IgD-negative memory B cell (primary cell): Measurements from ENCODE around the gene MIPOL1. TPM values are rescaled to one million over a fixed set of nuclear protein-coding genes. Genes with fewer than 3 reads are reported as not detected.
A peak's percentile ranks its signal among the peaks of the same experiment; 100 is the strongest.
"Not testable (repeated sequence)": the region's sequence is repeated elsewhere in the genome, so short reads cannot be mapped to it uniquely, and the experiment has no call there.

Source experiments
- H3K27ac Mint-ChIP-seq, 3 donors: one replicate each; pipeline ENCODE4 v1.8.0; 2020 to 2022; ENCODE audit warnings: mild to moderate bottlenecking in 3 of 3, mixed read lengths in 3 of 3, moderate library complexity in 1 of 3
- H3K27me3 Mint-ChIP-seq: one replicate; pipeline ENCODE4 v1.8.0; 2021; ENCODE audit warnings: mixed read lengths
- H3K36me3 Mint-ChIP-seq: one replicate; pipeline ENCODE4 v1.8.0; 2020; ENCODE audit warnings: mild to moderate bottlenecking, mixed read lengths
- H3K4me1 Mint-ChIP-seq, 3 donors: one replicate each; pipeline ENCODE4 v1.8.0; 2020 to 2022; ENCODE audit warnings: mixed read lengths in 3 of 3, mild to moderate bottlenecking in 1 of 3
- H3K4me3 Mint-ChIP-seq, 4 donors: one replicate each; pipeline ENCODE4 v1.8.0; 2020 to 2022; ENCODE audit warnings: mild to moderate bottlenecking in 4 of 4, mixed read lengths in 4 of 4, moderate library complexity in 3 of 4
- H3K9me3 Mint-ChIP-seq, 3 donors: one replicate each; pipeline ENCODE4 v1.8.0; 2020 to 2021; ENCODE audit warnings: mixed read lengths in 3 of 3, mild to moderate bottlenecking in 1 of 3
- polyA plus RNA-seq: library from polyadenylated mRNA; unstranded; fragments of 300-500 nt; fragmentation: Illumina TruSeq; gene quantifications from one replicate; pipeline ENCODE4 v1.2.3, GENCODE V29; 2021

Gene MIPOL1
- polyA plus RNA-seq, 1 donor from 2014 or later, result not detected

DNA sequence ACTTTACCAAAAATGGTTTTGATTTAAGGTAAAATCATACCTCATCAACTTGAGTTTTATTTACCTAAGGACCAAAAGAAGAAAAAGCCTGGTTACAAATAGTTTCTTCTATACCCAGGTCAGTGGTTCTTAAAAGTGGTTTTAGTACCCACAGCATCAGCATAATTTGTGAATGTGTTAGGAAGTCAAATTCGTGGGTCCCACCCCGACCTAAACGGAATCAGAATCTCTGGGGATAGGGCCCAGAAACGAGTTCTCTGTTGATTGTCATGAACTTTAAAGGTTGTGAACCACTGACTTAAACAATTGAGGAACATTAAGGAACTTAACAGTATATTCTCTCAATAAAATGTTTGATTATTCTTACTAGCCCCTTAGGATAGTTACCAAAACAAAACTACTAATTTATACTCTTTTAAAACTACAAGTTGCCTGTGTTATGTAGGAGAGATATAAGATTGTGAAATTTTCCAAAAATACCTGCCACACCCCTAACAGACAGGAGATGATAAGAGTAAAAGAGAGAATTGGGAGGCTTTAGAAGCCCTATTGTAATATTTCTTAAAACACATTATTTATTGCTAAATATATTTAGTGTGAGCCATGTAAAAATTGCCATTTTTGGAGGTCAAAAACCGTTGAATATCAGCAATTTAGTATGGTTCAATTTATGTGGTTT, 24.7 kb upstream of the MIPOL1 start:
- Mint-ChIP-seq H3K27ac (no peak overlapping the region), H3K4me3 (no peak overlapping the region), H3K4me1 (peaks cover 0 to 1% (median 0%) of the 10 kb centered on the region in 3 donors), H3K9me3 (peaks cover 2 to 12% (median 6%) of the 10 kb centered on the region in 3 donors), H3K36me3 (no peaks in the 10 kb centered on the region), H3K27me3 (peaks cover 2% of the 10 kb centered on the region)

DNA sequence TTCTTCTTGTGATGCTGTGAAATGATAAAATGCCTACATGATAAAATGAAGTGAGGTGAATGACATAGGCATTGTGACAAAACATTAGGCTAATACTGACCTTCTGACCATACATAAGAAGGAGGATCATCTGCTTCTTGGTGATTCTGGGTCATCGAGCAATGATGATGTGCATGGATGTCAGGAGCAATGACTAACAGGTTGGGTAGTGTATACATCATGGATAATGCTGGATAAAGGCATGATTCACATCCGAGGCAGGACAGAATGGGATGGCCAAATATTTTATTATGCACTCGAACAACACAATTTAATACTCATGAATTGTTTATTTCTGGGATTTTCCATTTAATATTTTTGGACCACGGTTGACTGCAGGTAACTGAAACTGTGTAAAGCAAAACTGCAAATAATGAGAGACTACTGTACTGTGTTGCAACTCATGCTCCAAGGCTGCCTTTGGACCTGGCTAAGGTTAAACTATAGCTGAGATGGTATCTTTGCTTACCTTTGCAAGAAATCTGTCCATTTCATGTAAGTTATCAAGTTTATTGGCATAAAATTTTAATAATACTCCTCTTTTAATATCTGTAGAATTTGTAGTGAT, 17.7 kb upstream of the MIPOL1 start:
- peaks cover 6 to 23% (median 7%) of the 10 kb centered on the region in 3 donors for H3K9me3 Mint-ChIP-seq
- no peaks in the 10 kb centered on the region for H3K36me3 Mint-ChIP-seq
- peaks cover 0 to 2% (median 0%) of the 10 kb centered on the region in 3 donors for H3K4me1 Mint-ChIP-seq

GRCh38 chr14:37180886-37181285, 16.9 kb upstream of the MIPOL1 start:
- H3K4me1 Mint-ChIP-seq, H3K36me3 Mint-ChIP-seq, H3K4me3 Mint-ChIP-seq, H3K27ac Mint-ChIP-seq, H3K27me3 Mint-ChIP-seq: not testable (repeated sequence)
- peaks cover 6 to 23% (median 7%) of the 10 kb centered on the region in 3 donors for H3K9me3 Mint-ChIP-seq

More for the DNA sequence above, 17.7 kb upstream of the MIPOL1 start:
- H3K27ac Mint-ChIP-seq, result no peak overlapping the region
- no peak overlapping the region for H3K4me3 Mint-ChIP-seq
- H3K27me3 Mint-ChIP-seq, result no peaks in the 10 kb centered on the region

GRCh38 chr14:37181441-37181840, 16.3 kb upstream of the MIPOL1 start:
- Mint-ChIP-seq H3K27ac (no peak overlapping the region), H3K4me1 (peaks cover 0 to 2% (median 0%) of the 10 kb centered on the region in 3 donors), H3K27me3 (no peaks in the 10 kb centered on the region), H3K36me3 (no peaks in the 10 kb centered on the region), H3K9me3 (peaks cover 6 to 23% (median 7%) of the 10 kb centered on the region in 3 donors), H3K4me3 (peak overlapping the region in 1 of 4 donors; percentile 17)

DNA sequence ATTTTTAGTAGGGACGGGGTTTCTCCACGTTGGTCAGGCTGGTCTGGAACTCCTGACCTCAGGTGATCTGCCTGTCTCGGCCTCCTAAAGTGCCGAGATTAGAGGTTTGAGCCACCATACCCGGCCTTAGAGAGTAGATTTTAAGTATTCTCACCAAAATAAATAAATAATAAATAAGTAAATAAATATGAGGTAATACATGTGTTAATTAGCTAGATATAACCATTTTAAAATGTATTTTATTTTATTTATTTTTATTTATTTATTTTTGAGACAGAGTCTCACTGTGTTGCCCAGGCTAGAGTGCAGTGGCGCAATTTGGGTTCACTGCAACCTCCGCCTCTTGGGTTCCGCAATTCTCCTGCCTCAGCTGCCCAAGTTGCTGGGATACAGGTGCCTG, 13.2 kb upstream of the MIPOL1 start:
- H3K36me3 Mint-ChIP-seq, H3K27ac Mint-ChIP-seq, H3K4me3 Mint-ChIP-seq, H3K4me1 Mint-ChIP-seq, H3K27me3 Mint-ChIP-seq: not testable (repeated sequence)
- H3K9me3 Mint-ChIP-seq, result peaks cover 6 to 12% (median 7%) of the 10 kb centered on the region in 3 donors

GRCh38 chr14:37185670-37186069, 12.1 kb upstream of the MIPOL1 start:
- Mint-ChIP-seq H3K36me3 (peaks cover 1% of the 10 kb centered on the region), H3K27me3 (no peaks in the 10 kb centered on the region), H3K4me3 (no peak overlapping the region)

GRCh38 chr14:37186865-37187264, 10.9 kb upstream of the MIPOL1 start:
- Mint-ChIP-seq H3K4me3 (no peak overlapping the region), H3K27me3 (no peaks in the 10 kb centered on the region), H3K4me1 (no peaks in the 10 kb centered on the region), H3K36me3 (peaks cover 1% of the 10 kb centered on the region), H3K9me3 (peaks cover 5 to 12% (median 7%) of the 10 kb centered on the region in 3 donors), H3K27ac (no peak overlapping the region)

More at GRCh38 chr14:37185670-37186069, 12.1 kb upstream of the MIPOL1 start:
- H3K9me3 Mint-ChIP-seq, result peaks cover 5 to 13% (median 6%) of the 10 kb centered on the region in 3 donors
- no peak overlapping the region for H3K27ac Mint-ChIP-seq
- H3K4me1 Mint-ChIP-seq, result peaks cover 0 to 2% (median 0%) of the 10 kb centered on the region in 3 donors

DNA sequence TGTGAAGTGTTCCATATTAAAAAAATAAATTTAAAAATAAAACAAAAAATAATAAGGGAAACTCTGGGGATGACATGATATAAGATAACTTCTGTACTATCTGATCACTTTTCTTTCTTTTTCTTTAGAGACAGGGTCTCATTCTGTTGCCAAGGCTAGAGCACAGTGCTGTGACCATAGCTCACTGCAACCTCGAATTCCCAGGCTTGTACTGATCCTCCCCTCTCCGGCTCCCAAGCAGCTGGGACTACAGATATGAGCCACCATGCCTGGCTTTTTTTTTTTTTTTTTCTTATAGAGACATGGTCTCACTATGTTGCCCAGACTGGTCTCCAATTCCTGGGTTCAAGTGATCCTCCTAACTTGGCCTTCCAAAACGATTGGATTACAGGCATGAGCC, 10.4 kb upstream of the MIPOL1 start:
- no peaks in the 10 kb centered on the region for H3K4me1 Mint-ChIP-seq
- no peaks in the 10 kb centered on the region for H3K27me3 Mint-ChIP-seq
- no peak overlapping the region for H3K27ac Mint-ChIP-seq
- peaks cover 4 to 8% (median 8%) of the 10 kb centered on the region in 3 donors for H3K9me3 Mint-ChIP-seq
- H3K36me3 Mint-ChIP-seq, result peaks cover 1% of the 10 kb centered on the region
- H3K4me3 Mint-ChIP-seq, result no peak overlapping the region

DNA sequence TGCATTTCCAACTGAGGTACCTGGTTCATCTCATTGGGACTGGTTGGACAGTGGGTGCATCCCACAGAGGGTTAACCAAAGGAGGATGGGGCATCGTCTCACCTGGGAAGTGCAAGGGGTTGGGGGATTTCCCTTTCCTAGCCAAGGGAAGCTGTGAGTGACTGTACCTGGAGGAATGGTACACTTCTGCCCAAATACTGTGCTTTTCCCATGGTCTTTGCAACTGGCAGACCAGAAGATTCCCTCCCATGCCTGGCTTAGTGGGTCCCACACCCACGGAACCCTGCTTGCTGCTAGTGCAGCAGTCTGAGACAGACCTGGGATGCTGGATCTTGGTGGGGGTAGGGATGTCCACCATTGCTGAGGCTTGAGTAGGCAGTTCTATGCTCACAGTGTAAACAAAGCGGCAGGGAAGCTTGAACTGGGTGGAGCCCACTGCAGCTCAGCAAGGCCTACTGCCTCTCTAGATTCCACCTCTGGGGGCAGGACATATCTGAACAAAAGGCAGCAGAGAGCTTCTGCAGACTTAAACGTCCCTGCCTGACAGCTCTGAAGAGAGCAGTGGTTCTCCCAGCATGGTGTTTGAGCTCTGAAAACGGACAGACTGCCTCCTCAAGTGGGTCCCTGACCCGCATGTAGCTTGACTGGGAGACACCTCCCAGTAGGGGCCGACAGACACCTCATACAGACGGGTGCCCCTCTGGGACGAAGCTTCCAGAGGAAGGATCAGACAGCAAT, 9.7 kb upstream of the MIPOL1 start:
- H3K36me3 Mint-ChIP-seq, H3K9me3 Mint-ChIP-seq, H3K27ac Mint-ChIP-seq, H3K27me3 Mint-ChIP-seq, H3K4me1 Mint-ChIP-seq, H3K4me3 Mint-ChIP-seq: not testable (repeated sequence)

GRCh38 chr14:37189733-37190132, 8.0 kb upstream of the MIPOL1 start:
- H3K4me3 Mint-ChIP-seq, H3K9me3 Mint-ChIP-seq, H3K27me3 Mint-ChIP-seq: not testable (repeated sequence)

DNA sequence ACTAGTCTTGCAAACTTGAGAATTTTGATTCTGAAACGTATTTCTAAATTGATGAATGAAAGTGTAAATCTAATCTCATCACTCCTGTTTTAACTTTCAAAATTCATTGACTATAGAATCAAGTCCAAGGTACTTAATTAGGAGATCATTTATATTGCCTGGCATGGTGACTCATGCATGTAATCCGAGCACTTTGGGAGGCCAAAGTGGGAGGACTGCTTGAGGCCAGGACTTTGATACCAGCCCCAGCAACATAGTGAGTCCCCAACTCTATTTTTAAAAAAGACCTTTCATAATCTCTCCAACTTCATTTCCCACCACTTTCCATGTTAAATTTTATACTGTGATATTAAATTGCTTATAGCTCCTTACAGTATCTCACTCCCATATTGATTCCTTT, 3.0 kb upstream of the MIPOL1 start:
- Mint-ChIP-seq H3K4me3 (no peak overlapping the region), H3K36me3 (peaks cover under 1% of the 10 kb centered on the region), H3K4me1 (no peaks in the 10 kb centered on the region), H3K27ac (no peak overlapping the region), H3K9me3 (peaks cover 7 to 9% (median 8%) of the 10 kb centered on the region in 3 donors), H3K27me3 (no peaks in the 10 kb centered on the region)

More at GRCh38 chr14:37189733-37190132, 8.0 kb upstream of the MIPOL1 start:
- H3K4me1 Mint-ChIP-seq, H3K36me3 Mint-ChIP-seq, H3K27ac Mint-ChIP-seq: not testable (repeated sequence)

GRCh38 chr14:37195327-37195726, 2.4 kb upstream of the MIPOL1 start:
- H3K27ac Mint-ChIP-seq, result no peak overlapping the region
- no peaks in the 10 kb centered on the region for H3K4me1 Mint-ChIP-seq
- H3K4me3 Mint-ChIP-seq, result no peak overlapping the region
- no peaks in the 10 kb centered on the region for H3K36me3 Mint-ChIP-seq
- no peaks in the 10 kb centered on the region for H3K27me3 Mint-ChIP-seq
- peaks cover 6 to 9% (median 8%) of the 10 kb centered on the region in 3 donors for H3K9me3 Mint-ChIP-seq

DNA sequence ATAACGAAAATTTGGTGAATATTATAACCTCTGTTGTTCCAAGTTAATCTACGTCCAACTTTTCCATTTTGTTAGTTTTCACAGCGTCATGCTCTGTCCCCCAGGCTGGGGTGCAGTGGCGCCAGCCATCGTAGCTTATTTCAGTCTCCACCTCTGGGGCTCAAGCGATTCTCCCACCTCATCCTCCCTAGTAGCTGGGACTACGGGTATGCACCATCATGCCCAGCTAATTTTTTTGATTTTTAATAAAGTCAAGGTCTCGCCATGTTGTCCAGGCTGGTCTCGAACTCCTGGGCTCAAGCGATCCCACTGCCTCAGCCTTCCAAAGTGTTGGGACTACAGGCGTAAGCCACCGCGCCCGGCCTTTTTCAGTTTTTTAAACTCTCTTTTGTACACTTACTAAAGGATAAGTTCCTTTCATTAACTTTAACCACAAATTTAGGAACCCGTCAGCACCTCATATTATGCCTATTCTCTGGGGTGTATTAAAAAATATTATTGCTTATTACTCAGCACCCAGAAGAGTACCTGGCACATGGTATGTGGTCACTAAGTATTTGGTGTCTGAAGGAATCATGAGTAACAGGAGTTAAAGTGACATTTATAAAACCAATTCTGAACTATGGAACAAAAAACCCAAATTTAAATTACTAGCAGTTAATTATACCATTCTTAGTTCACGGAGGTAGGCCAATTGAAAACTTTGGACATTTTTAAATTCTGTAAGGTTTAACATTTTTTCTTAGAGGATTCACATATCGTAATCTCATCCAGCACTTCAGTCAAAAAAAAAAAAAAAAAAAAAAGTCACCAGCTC, 925 bp upstream of the MIPOL1 start:
- H3K9me3 Mint-ChIP-seq, result peaks cover 0 to 8% (median 6%) of the 10 kb centered on the region in 3 donors
- H3K27ac Mint-ChIP-seq, result no peak overlapping the region
- H3K4me3 Mint-ChIP-seq, result no peak overlapping the region
- no peaks in the 10 kb centered on the region for H3K27me3 Mint-ChIP-seq
- H3K36me3 Mint-ChIP-seq, result no peaks in the 10 kb centered on the region
- no peaks in the 10 kb centered on the region for H3K4me1 Mint-ChIP-seq

GRCh38 chr14:37198273-37198598, 499 bp downstream of the MIPOL1 start:
- Mint-ChIP-seq H3K27ac (no peak overlapping the region), H3K36me3 (no peaks in the 10 kb centered on the region), H3K4me1 (no peaks in the 10 kb centered on the region), H3K27me3 (no peaks in the 10 kb centered on the region), H3K4me3 (peak overlapping the region in 2 of 4 donors; percentile 54 to 63), H3K9me3 (peaks cover 3 to 5% (median 4%) of the 10 kb centered on the region in 3 donors)

DNA sequence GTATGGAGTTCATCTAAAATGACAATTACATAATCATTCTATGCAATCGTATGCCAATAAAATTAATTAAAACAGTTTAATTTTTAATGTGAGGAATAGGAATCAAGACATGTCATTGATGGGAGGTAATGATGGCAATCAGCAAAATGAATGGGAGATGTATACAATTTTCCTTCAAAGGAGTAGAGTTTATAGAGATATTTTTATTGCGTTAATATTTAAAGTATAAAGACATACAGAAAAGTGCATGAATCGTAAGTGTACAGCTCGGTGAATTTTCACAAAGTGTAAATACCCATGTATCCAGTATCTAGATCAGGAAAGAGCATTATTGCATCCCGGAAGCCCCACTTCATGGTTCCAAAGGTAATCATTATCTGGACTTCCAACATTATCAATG, 1.2 kb downstream of the MIPOL1 start:
- Mint-ChIP-seq H3K36me3 (no peaks in the 10 kb centered on the region), H3K4me1 (no peaks in the 10 kb centered on the region), H3K9me3 (peaks cover 3 to 5% (median 4%) of the 10 kb centered on the region in 3 donors), H3K27me3 (no peaks in the 10 kb centered on the region), H3K4me3 (no peak overlapping the region), H3K27ac (no peak overlapping the region)
